ENCODE measurements around the gene LCN6. TPM values are rescaled to one million over a fixed set of nuclear protein-coding genes. Genes with fewer than 3 reads are reported as not detected.

LCN6 gene, protein sequence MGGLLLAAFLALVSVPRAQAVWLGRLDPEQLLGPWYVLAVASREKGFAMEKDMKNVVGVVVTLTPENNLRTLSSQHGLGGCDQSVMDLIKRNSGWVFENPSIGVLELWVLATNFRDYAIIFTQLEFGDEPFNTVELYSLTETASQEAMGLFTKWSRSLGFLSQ
- not detected in 5 replicates for total RNA-seq (2022; extraction: Qiagen RNA extraction; ENCODE audit: low read depth)

GRCh38 chr9:136748201-136748600, at the start of gene LCN6:
LCN6 (minus strand) TSS chr9:136748525; CDS start chr9:136748483, 42 bp downstream.

DNA sequence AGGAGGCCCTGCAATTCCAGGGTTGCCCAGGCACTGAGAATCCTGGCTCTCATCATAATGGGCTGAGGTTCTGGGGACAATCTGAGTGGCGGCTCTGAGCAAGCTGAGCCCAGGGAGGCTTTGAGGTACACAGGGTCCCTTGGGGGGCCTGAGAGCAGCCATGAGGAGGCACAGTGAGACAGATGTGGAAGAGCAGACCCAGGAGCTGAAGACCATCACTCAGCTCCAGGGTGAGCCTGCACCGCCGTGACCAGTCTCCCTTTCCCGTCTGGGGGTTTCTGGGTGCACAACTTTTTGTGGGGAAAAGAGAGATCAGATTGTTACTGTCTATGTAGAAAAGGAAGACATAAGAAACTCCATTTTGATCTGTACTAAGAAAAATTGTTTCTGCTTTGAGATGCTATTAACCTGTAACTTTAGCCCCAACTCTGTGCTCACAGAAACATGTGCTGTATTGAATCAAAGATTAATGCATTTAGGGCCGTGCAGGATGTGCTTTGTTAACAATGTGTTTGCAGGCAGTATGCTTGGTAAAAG, 48.0 kb upstream of the LCN6 start, which contains the start of gene CCDC183:
CCDC183 (plus strand) TSS at position 101 of the 537 bp plus-strand sequence; CDS start at position 161, 60 bp downstream.

GRCh38 chr9:136790640-136791515, 42.6 kb upstream of the LCN6 start, which contains the start of gene TMEM141:
TMEM141 (plus strand) TSS chr9:136791344; CDS start chr9:136791371, 27 bp downstream.

DNA sequence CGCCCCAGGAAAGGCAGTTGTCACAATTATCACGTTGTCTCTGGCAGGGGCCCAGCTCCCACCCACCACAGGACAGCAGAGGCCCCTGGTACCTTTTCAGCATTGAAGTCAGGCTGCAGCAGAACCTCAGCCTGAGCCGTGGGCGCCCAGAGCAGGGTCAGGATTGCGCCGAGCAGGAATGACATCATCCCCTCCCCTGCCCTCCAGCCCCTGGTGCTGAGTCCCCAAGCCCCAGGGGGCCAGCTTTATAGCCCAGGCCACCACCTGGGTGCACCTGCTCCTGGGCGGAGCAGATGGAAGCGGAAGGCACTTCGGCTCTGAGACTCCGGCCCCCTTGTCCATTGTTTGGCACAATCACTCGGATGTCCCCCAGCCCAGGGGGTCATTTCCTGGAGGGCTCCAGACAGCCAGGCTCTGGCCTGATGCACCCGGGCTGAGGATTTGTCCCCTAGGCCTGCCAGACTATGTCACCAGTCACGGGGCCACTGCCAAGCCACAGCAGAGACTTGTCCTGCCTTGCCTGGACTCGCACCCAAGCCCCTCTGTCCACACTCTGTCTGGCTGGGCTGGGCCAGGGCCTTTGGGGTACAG, 16.1 kb upstream of the LCN6 start, which contains the start of gene LCN15:
LCN15 (minus strand) TSS at position 218 of the 591 bp plus-strand sequence; CDS start at position 188, 30 bp downstream.

GRCh38 chr9:136742591-136743391, 5.5 kb downstream of the LCN6 start, which contains the start of gene LCN10:
LCN10 (minus strand) TSS chr9:136742940; CDS start chr9:136742903, 37 bp downstream.

GRCh38 chr9:136711751-136712689, 36.3 kb downstream of the LCN6 start, which contains the start of gene DIPK1B:
DIPK1B (plus strand) TSS chr9:136712572; CDS start chr9:136712666, 94 bp downstream.

Other genes starting within 250 kb of the LCN6 start
- 8.3 to 12.4 TPM (median 10.8 TPM) in 5 replicates for gene NOTCH1, start 202.5 kb downstream of the LCN6 start, total RNA-seq (2022; extraction: Qiagen RNA extraction; ENCODE audit: low read depth)
- 36.2 to 58.7 TPM (median 55.2 TPM) in 5 replicates for gene EGFL7, start 85.6 kb downstream of the LCN6 start, total RNA-seq (2022; extraction: Qiagen RNA extraction; ENCODE audit: low read depth)
- 68.2 to 110 TPM (median 105 TPM) in 5 replicates for gene AGPAT2, start 61.1 kb downstream of the LCN6 start, total RNA-seq (2022; extraction: Qiagen RNA extraction; ENCODE audit: low read depth)
- gene DIPK1B, start 36.0 kb downstream of the LCN6 start, total RNA-seq (2022; extraction: Qiagen RNA extraction; ENCODE audit: low read depth): 6.9 to 9.6 TPM (median 9.4 TPM) in 5 replicates
- not detected in 5 replicates for gene LCN10, start 5.6 kb downstream of the LCN6 start, total RNA-seq (2022; extraction: Qiagen RNA extraction; ENCODE audit: low read depth)
- gene LCN8, start 9.7 kb upstream of the LCN6 start, total RNA-seq (2022; extraction: Qiagen RNA extraction; ENCODE audit: low read depth): not detected in 5 replicates
- gene LCN15, start 16.0 kb upstream of the LCN6 start, total RNA-seq (2022; extraction: Qiagen RNA extraction; ENCODE audit: low read depth): not detected in 5 replicates
- 64.6 to 80.7 TPM (median 74.2 TPM) in 5 replicates for gene TMEM141, start 42.8 kb upstream of the LCN6 start, total RNA-seq (2022; extraction: Qiagen RNA extraction; ENCODE audit: low read depth)
- gene CCDC183, start 47.8 kb upstream of the LCN6 start, total RNA-seq (2022; extraction: Qiagen RNA extraction; ENCODE audit: low read depth): 0.15 to 0.72 TPM (median 0.44 TPM) in 5 replicates
- 58.9 to 86.1 TPM (median 79.5 TPM) in 5 replicates for gene RABL6, start 59.4 kb upstream of the LCN6 start, total RNA-seq (2022; extraction: Qiagen RNA extraction; ENCODE audit: low read depth)
- 4.0 to 4.7 TPM (median 4.2 TPM) in 5 replicates for gene AJM1, start 94.0 kb upstream of the LCN6 start, total RNA-seq (2022; extraction: Qiagen RNA extraction; ENCODE audit: low read depth)
- gene PHPT1, start 100.9 kb upstream of the LCN6 start, total RNA-seq (2022; extraction: Qiagen RNA extraction; ENCODE audit: low read depth): 285 to 343 TPM (median 299 TPM) in 5 replicates
- 2.5 to 5.8 TPM (median 3.1 TPM) in 5 replicates for gene MAMDC4, start 103.8 kb upstream of the LCN6 start, total RNA-seq (2022; extraction: Qiagen RNA extraction; ENCODE audit: low read depth)
- 428 to 545 TPM (median 458 TPM) in 5 replicates for gene EDF1, start 117.8 kb upstream of the LCN6 start, total RNA-seq (2022; extraction: Qiagen RNA extraction; ENCODE audit: low read depth)
- gene TRAF2, start 138.0 kb upstream of the LCN6 start, total RNA-seq (2022; extraction: Qiagen RNA extraction; ENCODE audit: low read depth): 43.8 to 69.5 TPM (median 59.1 TPM) in 5 replicates
- gene FBXW5, start 196.2 kb upstream of the LCN6 start, total RNA-seq (2022; extraction: Qiagen RNA extraction; ENCODE audit: low read depth): 70.1 to 101 TPM (median 99.1 TPM) in 5 replicates
- 0.85 to 2.9 TPM (median 1.4 TPM) in 5 replicates for gene C8G, start 196.7 kb upstream of the LCN6 start, total RNA-seq (2022; extraction: Qiagen RNA extraction; ENCODE audit: low read depth)
- 0.80 to 1.6 TPM (median 1.3 TPM) in 5 replicates for gene LCN12, start 203.7 kb upstream of the LCN6 start, total RNA-seq (2022; extraction: Qiagen RNA extraction; ENCODE audit: low read depth)
- gene PTGDS, start 229.0 kb upstream of the LCN6 start, total RNA-seq (2022; extraction: Qiagen RNA extraction; ENCODE audit: low read depth): 0.57 to 0.68 TPM (median 0.66 TPM) in 3 of 5 replicates, not detected in the others
- 0.07 to 0.08 TPM (median 0.08 TPM) in 3 of 5 replicates, not detected in the others for gene LCNL1, start 234.5 kb upstream of the LCN6 start, total RNA-seq (2022; extraction: Qiagen RNA extraction; ENCODE audit: low read depth)
- gene PAXX, start 243.9 kb upstream of the LCN6 start, total RNA-seq (2022; extraction: Qiagen RNA extraction; ENCODE audit: low read depth): 47.9 to 81.3 TPM (median 74.1 TPM) in 5 replicates
- gene CLIC3, start 248.0 kb upstream of the LCN6 start, total RNA-seq (2022; extraction: Qiagen RNA extraction; ENCODE audit: low read depth): 3.3 to 5.1 TPM (median 4.8 TPM) in 5 replicates

Data from A549 treated with GW870086 at 1 μM for 4 hours (cell line).